GM19452 (cell line): ENCODE data around the gene ADRA2C.

Experiments
- ATAC-seq: cut with Tn5 transposase; IDR thresholded peaks from one replicate; pipeline ENCODE4 v1.9.1; 2021; ENCODE audit not compliant: unreplicated experiment

ADRA2C gene

GRCh38 chr4:3756343-3757059 is 9.7 kb upstream of the ADRA2C start:
- ATAC-seq, result no peak

- no peak for ATAC-seq
Measured at GRCh38 chr4:3759236-3759635, 6.9 kb upstream of the ADRA2C start.

GRCh38 chr4:3760346-3760745 is 5.8 kb upstream of the ADRA2C start:
- ATAC-seq, result no peak

GRCh38 chr4:3760841-3761240 is 5.3 kb upstream of the ADRA2C start:
- ATAC-seq, result no peak

GRCh38 chr4:3762264-3762663 is 3.9 kb upstream of the ADRA2C start:
- no peak for ATAC-seq

- ATAC-seq, result no peak
Measured at GRCh38 chr4:3762753-3763549, 3.2 kb upstream of the ADRA2C start.

- no peak for ATAC-seq
Measured at GRCh38 chr4:3765271-3766035, 732 bp upstream of the ADRA2C start.

- ATAC-seq, result no peak
Measured at GRCh38 chr4:3766785-3767569, 792 bp downstream of the ADRA2C start.

- ATAC-seq, result no peak
Measured at GRCh38 chr4:3767570-3768288, 1.5 kb downstream of the ADRA2C start.

- no peak for ATAC-seq
Measured at GRCh38 chr4:3768842-3769641, 2.9 kb downstream of the ADRA2C start.

- ATAC-seq, result no peak
Measured at GRCh38 chr4:3769642-3770184, 3.5 kb downstream of the ADRA2C start.

- no peak for ATAC-seq
Measured at GRCh38 chr4:3770323-3771163, 4.4 kb downstream of the ADRA2C start.

GRCh38 chr4:3771164-3771809 is 5.1 kb downstream of the ADRA2C start:
- ATAC-seq, result no peak

- ATAC-seq, result no peak
Measured at GRCh38 chr4:3771939-3772495, 5.8 kb downstream of the ADRA2C start.

GRCh38 chr4:3772632-3773031 is 6.4 kb downstream of the ADRA2C start:
- ATAC-seq, result no peak

- ATAC-seq, result no peak
Measured at GRCh38 chr4:3773552-3774001, 7.4 kb downstream of the ADRA2C start.

- no peak for ATAC-seq
Measured at GRCh38 chr4:3774253-3774883, 8.2 kb downstream of the ADRA2C start.
